ENCODE measurements around the gene MFSD12.

DNA sequence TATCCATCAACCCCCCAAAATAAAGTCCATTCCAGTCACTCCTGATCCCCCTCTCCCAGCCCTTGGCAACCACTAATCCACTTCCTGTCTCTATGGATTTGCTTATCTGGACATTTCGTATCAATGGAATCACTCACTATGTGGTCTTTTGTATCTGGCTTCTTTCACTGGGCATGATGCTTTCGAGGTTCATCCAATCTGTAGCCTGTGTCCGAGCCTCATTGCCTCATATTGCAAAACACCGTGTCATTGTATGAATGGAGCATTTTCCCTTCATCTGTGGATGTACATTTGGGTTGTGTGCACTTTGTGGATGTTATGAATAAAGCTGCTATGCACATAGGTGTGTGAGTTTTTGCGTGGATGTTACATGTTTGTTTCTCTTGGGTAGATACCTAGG is 52.7 kb downstream of the MFSD12 start:
- TF ChIP-seq YY1 (IDR thresholded peaks at IDR 0.05; ENCODE audit: insufficient read depth, insufficient read length) (no peak), ZNF274 (IDR thresholded peaks at IDR 0.05; ENCODE audit: low read depth, low read length) (no peak)

Data from NT2/D1 (cell line).